Smooth muscle cell (in vitro differentiated cells): ENCODE data around the gene CDH7. TPM values are rescaled to one million over a fixed set of nuclear protein-coding genes. Genes with fewer than 3 reads are reported as not detected.

Experiments used
- DNase-seq: peaks from one replicate; lab custom pipeline; 2025; ENCODE audit not compliant: unreplicated experiment; lab: John Stamatoyannopoulos, UW
- H2AFZ ChIP-seq: fragments of 200-600 bp; sonication (generic); 2 replicates; pipeline ENCODE4 v1.6.0; 2016; ENCODE audit warnings: antibody characterized with exemption, low read depth, mild to moderate bottlenecking
- H3F3A ChIP-seq: fragments of 200-600 bp; sonication (generic); 2 replicates; pipeline ENCODE4 v1.6.0; 2017; ENCODE audit warnings: antibody characterized with exemption, low read depth
- H3K27ac ChIP-seq: fragments of 200-600 bp; sonication (generic); 2 replicates; pipeline ENCODE4 v1.5.1; 2016; ENCODE audit warnings: low read depth, mild to moderate bottlenecking
- H3K27me3 ChIP-seq: fragments of 200-600 bp; sonication (generic); 2 replicates; pipeline ENCODE4 v1.6.1; 2016; ENCODE audit warnings: low read depth, mild to moderate bottlenecking
- H3K36me3 ChIP-seq: fragments of 200-600 bp; sonication (generic); 2 replicates; pipeline ENCODE4 v1.5.1; 2016; ENCODE audit warnings: low read depth
- H3K4me1 ChIP-seq: fragments of 200-600 bp; sonication (generic); 2 replicates; pipeline ENCODE4 v1.5.1; 2016; ENCODE audit warnings: low read depth
- H3K4me2 ChIP-seq: fragments of 200-600 bp; sonication (generic); 2 replicates; pipeline ENCODE4 v1.6.0; 2016; ENCODE audit warnings: mild to moderate bottlenecking
- H3K4me3 ChIP-seq: fragments of 200-600 bp; sonication (generic); 2 replicates; pipeline ENCODE4 v1.5.1; 2016; ENCODE audit warnings: mild to moderate bottlenecking
- H3K79me2 ChIP-seq: fragments of 200-600 bp; sonication (generic); 2 replicates; pipeline ENCODE4 v1.6.0; 2016; ENCODE audit warnings: low read depth, mild to moderate bottlenecking
- H3K9ac ChIP-seq: fragments of 200-600 bp; sonication (generic); 2 replicates; pipeline ENCODE4 v1.6.0; 2016; ENCODE audit warnings: low read depth
- H3K9me3 ChIP-seq: fragments of 200-600 bp; sonication (generic); replicated peaks from 2 replicates; pipeline ENCODE4 v1.5.1; 2016; ENCODE audit warnings: low read depth
- H4K20me1 ChIP-seq: fragments of 200-600 bp; sonication (generic); 2 replicates; pipeline ENCODE4 v1.6.0; 2016; ENCODE audit warnings: low read depth
- WGBS: methylation state at CpG from one replicate; pipeline ENCODE4 v1.1.7; 2016; ENCODE audit warnings: low lambda C conversion rate; 5-methylcytosine and 5-hydroxymethylcytosine counted together
- polyA plus RNA-seq: library from polyadenylated mRNA; unstranded; fragments of >200 nt; fragmentation: Nextera tagmentation; extraction: Ambion mirVana; gene quantifications from 2 replicates; pipeline ENCODE4 v1.2.1, GENCODE V29; 2016
- total RNA-seq: library from RNA; depleted of rRNA; stranded (reverse); fragments of >200 nt; gene quantifications from 2 replicates; pipeline ENCODE4 v1.2.3, GENCODE V29; 2014
- TF ChIP-seq, protein P1 (sequence below): fragments of 200-600 bp; sonication (generic); IDR thresholded peaks from 2 replicates; pipeline ENCODE4 v1.5.1; 2017; ENCODE audit warnings: borderline replicate concordance, mild to moderate bottlenecking, antibody characterized with exemption; ENCODE audit not compliant: insufficient read depth, poor library complexity, severe bottlenecking

CDH7 gene
- total and polyA plus RNA-seq, 2 experiments from 2014 or later = 8.2 to 16.5 TPM

DNA sequence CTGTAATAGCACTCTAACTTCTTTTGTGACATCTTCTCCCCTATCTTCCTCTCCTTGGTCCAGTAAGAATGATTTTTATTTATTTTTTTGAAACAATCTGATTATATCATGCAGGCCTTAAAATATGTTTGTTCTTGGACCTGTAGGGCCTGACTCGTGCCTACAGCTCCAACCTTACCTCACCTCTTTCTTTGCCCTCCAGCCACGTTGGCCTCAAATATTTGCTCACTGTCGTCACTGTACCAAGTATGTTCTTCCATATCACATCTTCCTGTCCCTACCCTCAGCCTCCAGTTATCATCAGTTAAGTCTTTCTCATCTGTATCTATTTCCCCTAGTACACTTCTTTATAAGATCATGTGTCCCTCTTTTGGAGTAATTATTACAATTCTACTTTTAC, 125.5 kb downstream of the CDH7 start:
- WGBS = 74% methylated on average over 3 of the region's 3 CpGs
- Histone ChIP-seq H3F3A (no peaks in the 10 kb centered on the region), H2AFZ (no peak overlapping the region), H3K9ac (no peak overlapping the region), H3K4me3 (no peak overlapping the region), H3K4me1 (no peaks in the 10 kb centered on the region), H4K20me1 (no peaks in the 10 kb centered on the region), H3K36me3 (no peaks in the 10 kb centered on the region), H3K9me3 (no peaks in the 10 kb centered on the region), H3K27ac (no peak overlapping the region), H3K79me2 (no peaks in the 10 kb centered on the region), H3K27me3 (no peaks in the 10 kb centered on the region), H3K4me2 (no peak overlapping the region)
- DNase-seq = no peak
- TF ChIP-seq, protein P1, sequence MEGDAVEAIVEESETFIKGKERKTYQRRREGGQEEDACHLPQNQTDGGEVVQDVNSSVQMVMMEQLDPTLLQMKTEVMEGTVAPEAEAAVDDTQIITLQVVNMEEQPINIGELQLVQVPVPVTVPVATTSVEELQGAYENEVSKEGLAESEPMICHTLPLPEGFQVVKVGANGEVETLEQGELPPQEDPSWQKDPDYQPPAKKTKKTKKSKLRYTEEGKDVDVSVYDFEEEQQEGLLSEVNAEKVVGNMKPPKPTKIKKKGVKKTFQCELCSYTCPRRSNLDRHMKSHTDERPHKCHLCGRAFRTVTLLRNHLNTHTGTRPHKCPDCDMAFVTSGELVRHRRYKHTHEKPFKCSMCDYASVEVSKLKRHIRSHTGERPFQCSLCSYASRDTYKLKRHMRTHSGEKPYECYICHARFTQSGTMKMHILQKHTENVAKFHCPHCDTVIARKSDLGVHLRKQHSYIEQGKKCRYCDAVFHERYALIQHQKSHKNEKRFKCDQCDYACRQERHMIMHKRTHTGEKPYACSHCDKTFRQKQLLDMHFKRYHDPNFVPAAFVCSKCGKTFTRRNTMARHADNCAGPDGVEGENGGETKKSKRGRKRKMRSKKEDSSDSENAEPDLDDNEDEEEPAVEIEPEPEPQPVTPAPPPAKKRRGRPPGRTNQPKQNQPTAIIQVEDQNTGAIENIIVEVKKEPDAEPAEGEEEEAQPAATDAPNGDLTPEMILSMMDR = no peak

DNA sequence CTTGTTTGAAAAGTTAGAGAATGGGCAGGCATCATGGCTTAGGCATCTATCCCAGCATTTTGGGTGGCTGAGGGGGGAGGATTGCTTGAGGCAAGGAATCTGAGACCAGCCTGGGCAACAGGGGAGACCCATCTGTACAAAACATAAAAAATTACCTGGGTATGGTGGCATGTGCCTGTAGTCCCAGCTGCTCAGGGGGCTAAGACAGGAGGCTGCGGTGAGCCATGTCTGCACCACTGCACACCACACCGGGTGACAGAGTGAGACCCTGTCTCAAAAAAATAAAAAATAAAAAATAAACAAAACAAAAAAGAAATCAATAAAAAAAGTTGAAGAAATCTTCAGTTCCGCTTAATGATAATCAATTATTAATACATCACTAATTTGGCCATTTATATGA, 146.5 kb downstream of the CDH7 start:
- no peak overlapping the region for H3K27ac ChIP-seq
- no peaks in the 10 kb centered on the region for H3K4me1 ChIP-seq
- no peaks in the 10 kb centered on the region for H4K20me1 ChIP-seq
- H3K9me3 ChIP-seq = no peaks in the 10 kb centered on the region
- H3K79me2 ChIP-seq = no peaks in the 10 kb centered on the region
- no peak overlapping the region for H3K4me2 ChIP-seq
- 88% methylated on average over 3 of the region's 3 CpGs for WGBS
- no peak overlapping the region for H3K4me3 ChIP-seq
- H3K9ac ChIP-seq = no peak overlapping the region
- no peaks in the 10 kb centered on the region for H3K27me3 ChIP-seq
- no peaks in the 10 kb centered on the region for H3F3A ChIP-seq
- TF ChIP-seq, protein P1 = no peak
- H3K36me3 ChIP-seq = no peaks in the 10 kb centered on the region
- no peak overlapping the region for H2AFZ ChIP-seq
- no peak for DNase-seq

DNA sequence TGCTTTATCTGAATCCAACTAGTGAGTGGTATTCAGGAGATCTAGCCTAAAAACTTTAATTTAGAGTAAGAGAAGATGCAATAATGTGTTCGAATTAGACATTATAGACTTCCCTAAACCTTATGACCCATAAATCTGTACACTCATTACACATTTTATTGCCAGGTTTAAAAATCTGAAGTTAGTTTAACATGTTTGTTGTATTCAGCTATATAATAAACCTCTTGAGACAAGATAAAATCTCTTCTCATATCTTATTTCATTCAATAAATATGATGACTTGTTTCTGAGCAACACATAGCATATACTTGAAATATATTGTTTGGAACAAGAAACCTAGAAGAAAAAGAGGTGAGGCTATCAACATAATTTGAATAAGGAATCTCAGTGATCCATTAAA, 150.7 kb downstream of the CDH7 start:
- Histone ChIP-seq H3K79me2 (no peaks in the 10 kb centered on the region), H3K9me3 (no peaks in the 10 kb centered on the region), H2AFZ (no peak overlapping the region), H3K27me3 (no peaks in the 10 kb centered on the region), H3K36me3 (no peaks in the 10 kb centered on the region), H3F3A (no peaks in the 10 kb centered on the region), H3K4me1 (no peaks in the 10 kb centered on the region), H3K9ac (no peak overlapping the region), H3K27ac (no peak overlapping the region), H3K4me2 (no peak overlapping the region), H3K4me3 (no peak overlapping the region), H4K20me1 (no peaks in the 10 kb centered on the region)
- 100% methylated on average over 1 of the region's 1 CpG for WGBS
- no peak for DNase-seq
- TF ChIP-seq, protein P1 = no peak

DNA sequence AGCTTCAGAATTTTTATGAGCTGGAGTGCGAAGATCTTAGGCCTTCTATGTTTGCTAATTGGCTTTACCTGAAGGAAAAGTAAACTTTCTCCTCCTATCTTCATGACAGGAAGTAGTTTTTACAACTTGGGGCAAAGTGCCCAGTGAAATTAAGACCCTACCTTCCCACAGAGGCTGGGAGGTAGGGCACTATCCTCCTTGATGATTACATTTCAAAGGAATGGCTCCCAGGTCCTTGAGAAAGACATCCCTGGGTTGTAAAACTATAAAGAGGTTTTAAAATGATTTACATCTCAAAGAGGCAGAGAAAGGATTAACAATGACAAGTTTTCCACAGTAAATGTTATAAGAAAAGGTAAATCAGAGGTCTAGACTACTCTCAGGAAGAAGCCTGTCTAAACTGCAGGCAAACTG, 155.8 kb downstream of the CDH7 start:
- Histone ChIP-seq H3K36me3 (no peaks in the 10 kb centered on the region), H3K27ac (no peak overlapping the region), H3K4me1 (no peaks in the 10 kb centered on the region), H3K4me2 (no peak overlapping the region), H3K9ac (no peak overlapping the region), H3K79me2 (no peaks in the 10 kb centered on the region), H3K27me3 (no peaks in the 10 kb centered on the region), H3K9me3 (no peaks in the 10 kb centered on the region), H2AFZ (no peak overlapping the region), H4K20me1 (no peaks in the 10 kb centered on the region), H3F3A (no peaks in the 10 kb centered on the region), H3K4me3 (no peak overlapping the region)
- TF ChIP-seq, protein P1 = no peak
- no peak for DNase-seq
- 68% methylated on average over 1 of the region's 1 CpG for WGBS
